ENCODE measurements around the gene ITPKC. TPM values are rescaled to one million over a fixed set of nuclear protein-coding genes. Genes with fewer than 3 reads are reported as not detected.

The ITPKC gene
- total RNA-seq (2014; rRNA removed; shearing (Covaris generic)) = 14.3 and 24.4 TPM in 2 replicates

DNA sequence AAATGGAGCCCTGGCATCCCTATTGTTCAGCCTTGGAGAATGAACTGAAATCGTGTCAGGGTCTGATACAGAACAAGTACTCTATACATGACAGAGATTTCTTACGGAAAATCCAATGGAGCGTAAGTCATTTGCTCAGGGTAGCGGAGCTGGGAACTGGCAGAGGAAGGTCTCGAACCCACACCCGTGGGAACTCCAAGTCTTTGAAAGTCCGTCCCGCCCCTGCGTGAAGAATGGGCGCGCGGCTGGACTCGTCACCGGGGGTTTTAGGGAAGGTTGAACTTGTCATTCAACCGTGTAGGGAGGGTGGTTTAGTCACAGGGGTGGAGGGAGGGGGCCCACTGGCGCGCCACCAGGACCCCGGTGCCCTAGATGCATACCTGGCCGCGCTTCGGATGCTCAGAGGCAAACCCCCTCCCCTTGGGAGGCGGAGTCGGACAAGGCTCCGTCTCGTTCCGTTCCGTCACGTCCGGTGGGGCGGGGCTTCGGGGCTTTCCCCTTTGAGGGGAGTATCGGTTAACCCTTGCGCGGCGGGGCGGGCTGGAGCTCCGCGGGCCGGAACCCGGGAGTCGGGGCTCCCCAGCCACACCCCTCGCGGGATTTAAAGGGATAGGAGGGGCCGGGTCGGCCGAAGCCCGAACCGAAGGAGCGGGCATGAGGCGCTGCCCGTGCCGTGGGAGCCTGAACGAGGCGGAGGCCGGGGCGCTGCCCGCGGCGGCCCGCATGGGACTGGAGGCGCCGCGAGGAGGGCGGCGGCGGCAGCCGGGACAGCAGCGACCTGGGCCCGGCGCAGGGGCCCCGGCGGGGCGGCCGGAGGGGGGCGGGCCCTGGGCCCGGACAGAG lies at the start of gene ITPKC, which contains the start of gene COQ8B:
TSS of gene ITPKC (plus strand) at position 631 of the 843 bp plus-strand sequence. CDS start at position 655, 24 bp downstream.
TSS of gene COQ8B (minus strand) at position 405 of the 843 bp plus-strand sequence. CDS start 2,254 bp downstream, outside the sequence.
- DNase-seq (ENCODE audit: low spot score) = peak; percentile 99
- in situ Hi-C loops (cut with HindIII; ENCODE audit: low sequenced_read_pairs) = no loop called here

- in situ Hi-C loops (cut with HindIII; ENCODE audit: low sequenced_read_pairs) = no loop called here
Observed at GRCh38 chr19:40667602-40668001, 49.3 kb upstream of the ITPKC start.

GRCh38 chr19:40668991-40669614 lies 47.8 kb upstream of the ITPKC start:
- in situ Hi-C loops (cut with HindIII; ENCODE audit: low sequenced_read_pairs) = no loop called here
- no peak for DNase-seq (ENCODE audit: low spot score)

More at GRCh38 chr19:40667602-40668001, 49.3 kb upstream of the ITPKC start:
- DNase-seq (ENCODE audit: low spot score) = no peak

DNA sequence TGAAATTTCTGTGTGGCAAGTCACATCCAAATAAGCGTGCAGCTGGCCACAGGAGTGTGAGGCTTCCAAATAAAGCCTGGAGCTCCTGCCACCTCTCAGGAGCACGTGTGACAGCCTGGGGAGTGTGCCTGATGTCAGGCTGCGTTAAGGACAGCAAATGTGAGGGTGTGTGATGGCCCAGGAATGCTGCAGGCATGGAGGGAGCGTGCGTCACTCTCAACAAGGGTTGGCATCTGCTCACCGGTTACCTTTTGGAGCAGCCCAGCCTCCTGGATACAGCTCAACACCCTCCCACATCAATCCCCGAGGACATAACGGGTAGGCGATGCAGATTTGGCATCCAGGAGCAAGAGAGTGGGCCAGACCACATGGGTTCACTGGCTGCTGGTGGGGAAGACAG lies 45.5 kb upstream of the ITPKC start:
- peak; percentile 86 for DNase-seq (ENCODE audit: low spot score)

DNA sequence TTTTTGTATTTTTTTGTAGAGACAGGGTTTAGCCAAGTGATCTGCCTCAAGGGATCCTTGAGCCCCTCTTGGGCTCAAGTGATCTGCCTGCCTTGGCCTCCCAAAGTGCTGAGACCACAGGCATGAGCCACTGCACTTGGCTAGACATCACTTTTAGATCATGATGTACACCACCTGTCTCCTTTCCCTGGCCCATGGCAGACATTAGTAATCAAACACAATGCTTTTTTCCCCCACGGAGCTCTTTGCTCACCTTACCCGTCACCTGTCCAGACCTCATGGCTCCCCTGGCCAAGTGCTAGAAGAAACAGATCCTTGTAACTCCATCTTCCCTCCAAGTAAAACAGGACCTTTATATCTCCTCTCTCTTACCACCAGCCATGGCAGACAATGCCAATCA lies 44.9 kb upstream of the ITPKC start:
- in situ Hi-C loops (cut with HindIII; ENCODE audit: low sequenced_read_pairs) = no loop called here
- DNase-seq (ENCODE audit: low spot score) = no peak

More for the DNA sequence above, 45.5 kb upstream of the ITPKC start:
- in situ Hi-C loops (cut with HindIII; ENCODE audit: low sequenced_read_pairs) = no loop called here

GRCh38 chr19:40672573-40673299 lies 44.2 kb upstream of the ITPKC start:
- in situ Hi-C loops (cut with HindIII; ENCODE audit: low sequenced_read_pairs) = no loop called here
- no peak for DNase-seq (ENCODE audit: low spot score)

- in situ Hi-C loops (cut with HindIII; ENCODE audit: low sequenced_read_pairs) = no loop called here
- DNase-seq (ENCODE audit: low spot score) = no peak
Observed at GRCh38 chr19:40673397-40673796, 43.5 kb upstream of the ITPKC start.

- in situ Hi-C loops (cut with HindIII; ENCODE audit: low sequenced_read_pairs) = no loop called here
Observed at GRCh38 chr19:40674291-40674690, 42.6 kb upstream of the ITPKC start.

DNA sequence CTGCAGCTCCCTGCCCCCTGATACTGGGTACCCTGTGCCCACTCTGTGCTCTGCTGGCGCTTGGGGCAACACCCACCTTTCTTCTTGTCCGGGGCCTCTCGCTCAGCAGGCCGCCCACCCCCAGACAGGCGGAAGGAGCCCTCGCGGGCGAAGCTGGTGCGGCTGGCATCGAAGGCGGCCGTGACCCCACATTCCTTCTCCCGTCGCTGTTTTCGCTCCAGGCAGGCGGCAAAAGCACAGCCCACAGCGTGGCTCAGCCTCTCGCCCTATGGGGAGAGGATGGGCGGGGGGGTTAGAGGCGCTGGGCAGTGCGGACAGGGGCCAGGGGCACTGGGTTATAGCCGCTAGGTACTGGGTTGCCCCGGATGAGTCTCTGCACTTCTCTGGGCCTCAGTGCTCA lies 39.8 kb upstream of the ITPKC start:
- DNase-seq (ENCODE audit: low spot score) = no peak
- in situ Hi-C loops (cut with HindIII; ENCODE audit: low sequenced_read_pairs) = no loop called here

More at GRCh38 chr19:40674291-40674690, 42.6 kb upstream of the ITPKC start:
- no peak for DNase-seq (ENCODE audit: low spot score)

DNA sequence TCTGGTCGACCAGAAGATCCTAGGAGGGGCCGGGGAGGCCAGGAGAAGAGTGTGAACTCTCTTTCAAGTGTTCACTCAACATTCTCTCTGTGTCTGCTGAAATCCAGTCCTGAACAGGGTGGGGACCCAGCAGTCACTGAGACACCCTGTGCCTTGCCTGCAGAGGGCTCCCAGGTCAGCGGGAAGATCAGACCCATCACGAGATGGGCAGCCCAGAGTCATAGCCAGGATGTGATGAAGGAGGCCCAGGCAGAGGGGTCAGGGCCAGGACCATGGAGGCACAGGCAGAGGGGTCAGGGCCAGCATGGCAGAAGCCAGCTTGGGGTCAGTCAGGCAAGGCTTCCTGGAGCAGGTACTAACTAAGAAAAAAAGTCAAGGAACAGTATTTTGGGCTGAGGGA lies 35.9 kb upstream of the ITPKC start:
- in situ Hi-C loops (cut with HindIII; ENCODE audit: low sequenced_read_pairs) = no loop called here
- no peak for DNase-seq (ENCODE audit: low spot score)

DNA sequence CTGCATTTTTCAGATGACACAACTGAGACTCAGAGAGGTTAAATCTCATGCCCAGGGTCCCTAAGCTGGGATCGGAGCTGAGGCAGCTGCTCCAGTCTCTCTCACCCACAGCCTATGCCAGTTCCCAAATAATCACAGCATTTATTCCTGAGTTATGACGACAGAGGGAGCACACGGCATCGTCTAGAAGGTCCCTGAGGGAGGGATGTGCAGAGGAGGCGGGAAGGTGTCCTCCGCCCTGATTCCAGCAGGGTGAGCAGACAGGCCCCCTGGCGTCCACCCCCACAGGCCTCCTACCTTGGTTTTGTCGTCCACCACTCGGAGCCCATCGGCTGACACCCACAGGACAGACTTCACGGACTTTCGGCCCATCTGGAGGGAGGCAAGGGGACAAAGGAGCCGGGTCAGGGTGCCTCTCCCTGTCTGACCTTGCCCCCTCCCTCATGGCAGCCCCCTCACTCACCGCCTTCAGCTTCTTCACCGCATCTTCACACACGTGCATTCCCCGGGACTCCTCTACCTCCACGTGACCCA lies 34.4 kb upstream of the ITPKC start:
- in situ Hi-C loops (cut with HindIII; ENCODE audit: low sequenced_read_pairs) = no loop called here
- no peak for DNase-seq (ENCODE audit: low spot score)

DNA sequence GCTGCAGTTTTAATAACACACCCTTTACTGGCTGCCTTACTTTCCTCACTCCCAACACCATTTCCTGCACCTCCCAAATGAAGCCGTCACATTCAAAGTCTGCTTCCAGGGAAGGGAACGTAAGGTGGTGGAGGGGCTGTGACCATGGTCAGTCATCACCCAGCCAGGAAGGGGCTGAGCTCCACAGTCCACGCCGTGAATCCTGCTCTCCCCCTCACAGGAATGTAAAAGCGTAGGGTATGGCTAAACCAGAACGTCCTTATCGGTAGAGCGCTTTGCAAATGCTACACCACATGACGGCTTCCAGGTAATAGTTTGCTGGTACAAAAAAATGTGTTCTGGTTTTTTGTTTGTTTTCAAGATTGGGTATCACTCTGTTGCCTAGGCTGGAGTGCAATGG lies 33.5 kb upstream of the ITPKC start:
- in situ Hi-C loops (cut with HindIII; ENCODE audit: low sequenced_read_pairs) = no loop called here
- no peak for DNase-seq (ENCODE audit: low spot score)

- in situ Hi-C loops (cut with HindIII; ENCODE audit: low sequenced_read_pairs) = no loop called here
- DNase-seq (ENCODE audit: low spot score) = no peak
Observed at GRCh38 chr19:40684280-40684679, 32.6 kb upstream of the ITPKC start.

DNA sequence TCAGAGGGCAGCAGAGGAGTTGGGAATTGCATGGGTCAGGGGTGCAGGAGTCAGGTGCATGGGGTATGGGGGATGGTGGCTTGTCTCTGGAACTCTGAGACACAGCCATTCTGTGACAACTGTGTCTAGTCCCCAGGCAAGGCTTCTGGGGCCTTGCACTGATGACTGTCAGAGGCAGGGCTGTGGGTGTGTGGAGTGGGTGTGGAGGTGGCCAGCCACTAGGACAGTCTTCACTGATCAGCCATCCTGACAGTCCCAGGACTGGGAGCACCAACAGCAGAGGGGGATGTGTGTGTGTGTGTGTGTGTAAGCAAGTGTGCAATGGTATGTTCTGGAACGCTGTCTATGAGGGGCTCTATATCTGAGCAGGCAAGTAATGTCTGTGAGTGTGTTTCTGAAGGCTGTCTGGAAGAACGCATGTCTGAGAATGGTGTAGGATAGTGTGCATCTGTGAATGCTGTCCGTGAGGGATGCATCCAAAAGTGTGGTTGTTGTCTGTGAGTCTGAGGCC lies 31.8 kb upstream of the ITPKC start:
- no peak for DNase-seq (ENCODE audit: low spot score)
- in situ Hi-C loops (cut with HindIII; ENCODE audit: low sequenced_read_pairs) = no loop called here

DNA sequence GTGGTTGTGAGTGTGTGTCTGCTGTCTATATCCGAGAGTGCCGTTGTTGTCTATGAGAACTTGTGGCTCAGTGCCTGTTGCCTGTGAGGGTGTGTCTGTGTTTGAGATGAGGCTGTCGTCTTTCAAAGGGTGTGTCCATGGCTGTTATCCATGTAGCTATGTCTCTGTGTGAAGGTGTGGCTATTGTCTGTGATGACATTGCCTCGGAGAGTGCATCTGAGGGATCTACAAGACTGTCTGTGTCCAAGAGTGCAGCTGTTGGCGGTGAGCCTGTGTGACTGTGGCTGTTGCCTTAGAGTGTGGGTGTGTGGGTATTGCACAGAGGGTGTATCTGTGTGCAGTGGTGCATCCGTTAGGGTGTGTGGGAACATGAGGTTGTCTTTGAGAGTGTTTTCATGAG lies 31.3 kb upstream of the ITPKC start:
- no peak for DNase-seq (ENCODE audit: low spot score)
- in situ Hi-C loops (cut with HindIII; ENCODE audit: low sequenced_read_pairs) = no loop called here

GRCh38 chr19:40686882-40687524 lies 29.9 kb upstream of the ITPKC start:
- DNase-seq (ENCODE audit: low spot score) = peak; percentile 55
- in situ Hi-C loops (cut with HindIII; ENCODE audit: low sequenced_read_pairs) = no loop called here

GRCh38 chr19:40687525-40688016 lies 29.3 kb upstream of the ITPKC start:
- DNase-seq (ENCODE audit: low spot score) = peak; percentile 62

GRCh38 chr19:40688309-40688708 lies 28.6 kb upstream of the ITPKC start:
- in situ Hi-C loops (cut with HindIII; ENCODE audit: low sequenced_read_pairs) = no loop called here

More at GRCh38 chr19:40687525-40688016, 29.3 kb upstream of the ITPKC start:
- in situ Hi-C loops (cut with HindIII; ENCODE audit: low sequenced_read_pairs) = no loop called here

GRCh38 chr19:40688987-40689338 lies 27.9 kb upstream of the ITPKC start:
- in situ Hi-C loops (cut with HindIII; ENCODE audit: low sequenced_read_pairs) = no loop called here
- DNase-seq (ENCODE audit: low spot score) = peak; percentile 18

More at GRCh38 chr19:40688309-40688708, 28.6 kb upstream of the ITPKC start:
- DNase-seq (ENCODE audit: low spot score) = peak; percentile 24
